Ectodermal cell (in vitro differentiated cells): ENCODE measurements around the gene SDR42E1.
"Not testable (repeated sequence)": the region's sequence is repeated elsewhere in the genome, so short reads cannot be mapped to it uniquely, and the experiment has no call there.

Experiments used
- H3K27ac ChIP-seq: 2 replicates; pipeline ENCODE4 v1.7.0; 2013; ENCODE audit warnings: mild to moderate bottlenecking, low read depth, low read length; ENCODE audit not compliant: insufficient read depth, poor library complexity, severe bottlenecking
- H3K27me3 ChIP-seq: 2 replicates; pipeline ENCODE4 v1.7.0; 2013; ENCODE audit warnings: mild to moderate bottlenecking, low read length; ENCODE audit not compliant: insufficient read depth, control insufficient read depth, poor library complexity, severe bottlenecking
- H3K36me3 ChIP-seq: one replicate; pipeline ENCODE4 v1.7.0; 2013; ENCODE audit warnings: low read length; ENCODE audit not compliant: control insufficient read depth, insufficient read depth
- H3K4me1 ChIP-seq: one replicate; pipeline ENCODE4 v1.7.0; 2013; ENCODE audit warnings: low read length; ENCODE audit not compliant: control insufficient read depth, insufficient read depth
- H3K4me3 ChIP-seq: 2 replicates; pipeline ENCODE4 v1.7.0; 2013; ENCODE audit warnings: low read depth, low read length, control low read depth; ENCODE audit not compliant: insufficient read depth
- H3K9me3 ChIP-seq: 2 replicates; pipeline ENCODE4 v1.7.0; 2013; ENCODE audit warnings: mild to moderate bottlenecking, low read length, moderate library complexity; ENCODE audit not compliant: control insufficient read depth
- WGBS, 2 experiments: methylation state at CpG; one replicate each; pipeline ENCODE4 v1.1.7; 2013; ENCODE audit warnings: missing lambda C conversion rate in 2 of 2; 5-methylcytosine and 5-hydroxymethylcytosine counted together

Gene SDR42E1

DNA sequence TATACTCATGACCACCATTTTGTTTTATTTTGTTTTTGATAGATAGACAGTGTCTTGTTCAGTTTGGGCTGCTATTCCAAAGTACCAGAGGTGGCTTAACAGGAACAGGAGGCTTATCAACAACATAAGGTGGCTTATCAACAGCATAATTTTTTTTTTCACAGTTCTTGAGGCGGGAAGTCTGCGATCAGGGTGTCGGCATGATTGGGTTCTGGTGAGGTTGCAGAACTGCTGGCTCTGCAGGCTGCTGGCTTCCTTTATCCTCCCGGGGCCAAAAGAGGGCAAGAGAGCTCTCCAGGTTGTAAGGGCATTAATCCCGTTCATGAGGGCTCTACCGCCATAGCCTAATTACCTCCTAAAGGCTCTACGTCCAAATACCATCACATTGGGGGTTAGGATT is 11.9 kb upstream of the SDR42E1 start:
- Histone ChIP-seq H3K4me1 (no peaks in the 10 kb centered on the region), H3K27me3 (no peaks in the 10 kb centered on the region), H3K27ac (no peak overlapping the region), H3K4me3 (no peak overlapping the region), H3K36me3 (no peaks in the 10 kb centered on the region), H3K9me3 (no peaks in the 10 kb centered on the region)
- 89 to 92% methylated on average over 5 to 7 of the region's 7 CpGs for WGBS, 2 experiments

DNA sequence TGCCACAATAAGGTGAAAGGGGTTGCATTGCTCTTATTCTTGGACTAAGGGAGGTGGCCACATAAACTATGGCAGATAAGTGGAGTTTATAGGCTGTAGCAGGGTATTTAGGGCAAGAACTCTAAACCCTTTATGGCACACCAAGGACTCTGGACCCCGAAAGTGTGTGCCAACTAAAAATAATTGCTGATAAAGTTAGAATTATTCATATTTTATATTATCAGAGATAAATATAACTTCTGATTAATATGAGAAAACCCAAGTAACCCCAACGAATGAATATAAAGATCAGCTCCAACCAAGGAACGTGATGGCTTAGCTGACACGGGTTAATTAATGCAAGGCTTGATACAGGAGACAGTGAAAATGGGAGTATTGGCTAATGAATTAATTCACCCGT is 8.8 kb upstream of the SDR42E1 start:
- Histone ChIP-seq H3K9me3 (no peaks in the 10 kb centered on the region), H3K36me3 (no peaks in the 10 kb centered on the region), H3K27me3 (no peaks in the 10 kb centered on the region), H3K4me3 (no peak overlapping the region), H3K4me1 (no peaks in the 10 kb centered on the region), H3K27ac (no peak overlapping the region)
- WGBS, 2 experiments, result 95% methylated on average over 4 of the region's 5 CpGs

DNA sequence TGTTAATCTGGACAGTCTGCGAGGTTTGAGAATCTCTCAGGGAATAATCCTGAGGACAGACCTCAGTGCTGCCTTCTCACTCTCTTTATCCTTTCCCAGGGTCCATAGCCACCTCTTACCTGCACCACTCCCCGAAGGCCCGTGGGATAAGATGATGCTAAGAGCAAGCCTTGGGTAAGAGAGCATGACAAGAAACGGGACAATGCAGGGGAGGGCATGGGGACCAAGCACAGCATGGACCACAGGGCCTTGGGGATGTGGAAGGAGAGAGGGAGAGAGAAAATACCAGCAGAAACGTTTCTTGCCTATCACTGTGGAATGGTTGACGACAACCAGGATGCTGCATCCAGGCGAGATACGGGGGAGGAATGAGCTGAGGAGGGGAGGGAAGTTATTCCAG is 8.3 kb upstream of the SDR42E1 start:
- H3K4me1 ChIP-seq, result no peaks in the 10 kb centered on the region
- WGBS, 2 experiments, result 77 to 78% methylated on average over 7 to 8 of the region's 8 CpGs
- H3K4me3 ChIP-seq, result no peak overlapping the region
- no peaks in the 10 kb centered on the region for H3K36me3 ChIP-seq
- no peaks in the 10 kb centered on the region for H3K27me3 ChIP-seq
- no peak overlapping the region for H3K27ac ChIP-seq
- H3K9me3 ChIP-seq, result no peaks in the 10 kb centered on the region

DNA sequence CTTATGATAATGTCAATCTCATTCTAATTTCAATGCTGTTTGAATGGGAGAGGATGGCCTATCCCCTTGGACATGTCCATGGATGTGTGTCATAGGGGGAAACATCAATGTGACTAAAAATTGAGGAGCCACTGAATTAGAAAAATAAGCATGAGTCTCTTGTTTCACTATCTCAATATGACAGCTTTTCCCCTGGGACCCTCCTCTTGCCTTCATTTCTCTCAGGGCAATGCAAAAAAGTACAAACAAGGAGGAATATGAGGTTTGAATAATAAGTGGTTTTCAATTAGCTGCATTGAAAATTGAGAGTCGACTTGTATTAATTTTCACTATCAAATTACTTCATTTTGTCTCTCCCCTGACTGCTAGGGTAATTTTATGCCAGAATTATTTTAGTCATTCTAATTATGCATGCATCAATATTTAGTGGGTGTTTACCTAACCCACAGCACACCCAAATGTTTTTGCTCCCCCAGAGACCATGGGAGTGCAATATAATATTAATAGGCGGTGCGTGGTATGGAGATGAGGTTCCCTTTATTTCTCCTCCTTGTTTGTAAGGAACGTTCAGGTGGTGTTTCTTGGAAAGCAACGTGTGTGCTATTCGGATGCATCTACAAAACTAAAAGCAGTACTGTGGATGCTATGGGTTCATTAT is 6.8 kb upstream of the SDR42E1 start:
- Histone ChIP-seq H3K4me3 (no peak overlapping the region), H3K4me1 (no peaks in the 10 kb centered on the region), H3K9me3 (no peaks in the 10 kb centered on the region), H3K27me3 (no peaks in the 10 kb centered on the region), H3K36me3 (no peaks in the 10 kb centered on the region), H3K27ac (no peak overlapping the region)
- WGBS, 2 experiments, result 94 to 99% methylated on average over 5 of the region's 6 CpGs

DNA sequence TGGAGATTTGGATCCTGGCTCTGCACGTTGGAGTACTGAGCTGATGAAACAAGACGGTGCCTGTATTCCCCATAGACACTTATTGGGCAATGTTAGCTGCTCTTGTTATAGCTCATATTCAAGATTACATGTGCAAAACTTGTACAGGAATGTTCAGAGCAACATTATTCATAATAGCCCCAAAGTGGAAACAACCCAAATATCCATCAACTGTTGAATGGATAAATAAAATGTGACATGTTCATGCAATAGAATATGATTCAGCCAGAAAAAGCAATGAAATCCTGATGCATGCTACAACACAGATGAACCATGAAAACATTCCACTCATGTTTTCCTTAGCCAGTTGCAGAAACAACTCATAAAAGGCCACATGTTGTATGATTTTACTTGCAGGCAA is 5.7 kb upstream of the SDR42E1 start:
- no peaks in the 10 kb centered on the region for H3K9me3 ChIP-seq
- no peak overlapping the region for H3K27ac ChIP-seq
- no peaks in the 10 kb centered on the region for H3K36me3 ChIP-seq
- H3K27me3 ChIP-seq, result no peaks in the 10 kb centered on the region
- no peaks in the 10 kb centered on the region for H3K4me1 ChIP-seq
- H3K4me3 ChIP-seq, result no peak overlapping the region
- WGBS, 2 experiments, result 90% methylated on average over 2 of the region's 2 CpGs

DNA sequence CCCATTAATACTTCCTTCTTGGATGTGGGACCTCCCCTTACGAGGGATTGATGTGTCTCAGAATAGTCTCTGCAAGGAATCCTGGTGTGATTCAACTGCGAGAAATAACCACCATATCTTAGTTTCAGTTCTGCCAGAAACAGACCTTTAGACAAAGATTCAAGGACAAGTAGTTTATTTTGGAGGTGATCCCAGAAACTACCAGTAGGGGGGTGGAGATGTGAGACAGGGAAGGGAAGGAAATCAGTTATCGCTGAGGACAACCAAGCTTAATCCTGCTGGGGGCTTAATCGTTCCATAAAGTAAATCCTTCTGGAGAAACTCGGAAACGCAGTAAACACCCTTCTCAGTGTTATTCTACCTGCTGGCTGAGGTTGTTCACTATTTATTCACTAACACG is 5.0 kb upstream of the SDR42E1 start:
- no peaks in the 10 kb centered on the region for H3K9me3 ChIP-seq
- WGBS, 2 experiments, result 89% methylated on average over 6 to 7 of the region's 7 CpGs
- H3K36me3 ChIP-seq, result no peaks in the 10 kb centered on the region
- H3K27ac ChIP-seq, result no peak overlapping the region
- no peaks in the 10 kb centered on the region for H3K4me1 ChIP-seq
- no peak overlapping the region for H3K4me3 ChIP-seq
- H3K27me3 ChIP-seq, result no peaks in the 10 kb centered on the region

DNA sequence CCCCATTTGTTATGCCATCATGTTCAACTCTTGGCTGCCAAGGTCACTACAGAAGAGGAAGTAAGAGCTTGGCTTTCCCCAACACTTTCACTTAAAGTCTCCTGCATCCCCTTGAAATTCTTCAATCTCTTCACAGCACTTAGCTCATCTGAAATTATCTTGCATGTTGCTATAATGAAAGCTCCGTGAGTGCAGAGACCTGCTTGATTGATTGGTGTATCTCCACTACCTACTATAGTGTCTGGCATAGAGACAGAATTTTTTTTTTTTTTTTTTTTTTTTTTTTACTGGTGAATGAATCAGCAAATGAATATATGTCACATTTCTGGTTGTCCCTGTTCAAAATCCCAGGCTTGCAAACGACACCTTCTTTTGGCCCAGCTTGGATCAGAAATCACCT is 1.9 kb upstream of the SDR42E1 start:
- WGBS, 2 experiments, result 94 to 95% methylated on average over 2 of the region's 2 CpGs
- no peak overlapping the region for H3K27ac ChIP-seq
- peaks cover 4% of the 10 kb centered on the region for H3K9me3 ChIP-seq

DNA sequence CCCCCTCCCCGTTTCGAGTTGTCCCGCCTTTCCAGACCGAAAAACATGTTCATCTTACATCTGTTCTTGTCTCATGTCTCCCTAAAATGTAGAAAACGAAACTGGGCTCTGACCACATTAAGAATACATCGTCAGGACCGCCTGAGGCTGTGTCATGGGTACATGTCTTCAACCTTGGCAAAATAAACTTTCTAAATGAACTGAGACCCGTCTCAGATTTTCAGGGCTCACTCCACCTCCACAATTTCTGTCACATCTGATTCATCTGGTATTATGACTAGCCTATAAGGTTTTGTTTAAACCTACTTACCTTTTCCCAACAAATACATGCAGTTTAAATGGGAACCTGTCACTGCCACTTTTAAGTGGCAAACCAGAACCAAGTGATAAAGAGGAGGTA is 621 bp downstream of the SDR42E1 start:
- no peak overlapping the region for H3K4me3 ChIP-seq

More for the DNA sequence above, 1.9 kb upstream of the SDR42E1 start:
- Histone ChIP-seq H3K36me3 (no peaks in the 10 kb centered on the region), H3K4me3 (no peak overlapping the region), H3K4me1 (no peaks in the 10 kb centered on the region), H3K27me3 (no peaks in the 10 kb centered on the region)

DNA sequence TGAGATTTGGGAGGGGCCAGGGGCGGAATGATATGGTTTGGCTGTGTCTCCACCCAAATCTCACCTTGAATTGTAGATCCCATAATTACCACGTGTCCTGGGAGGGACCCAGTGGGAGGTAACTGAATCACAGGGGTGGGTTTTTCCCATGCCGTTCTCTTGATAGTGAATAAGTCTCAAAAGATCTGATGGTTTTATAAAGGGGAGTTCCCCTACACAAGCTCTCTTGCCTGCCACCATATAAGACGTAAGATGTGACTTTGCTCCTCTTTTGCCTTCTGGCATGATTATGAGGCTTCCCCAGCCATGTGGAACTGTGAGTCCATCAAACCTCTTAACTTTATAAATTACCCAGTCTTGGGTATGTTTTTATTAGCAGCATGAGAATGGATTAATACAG is 1.5 kb downstream of the SDR42E1 start:
- H3K4me1 ChIP-seq, H3K27ac ChIP-seq, H3K4me3 ChIP-seq, H3K27me3 ChIP-seq, H3K36me3 ChIP-seq, H3K9me3 ChIP-seq: not testable (repeated sequence)
- WGBS, 2 experiments, result 87 to 90% methylated on average over 4 of the region's 4 CpGs

More for the DNA sequence above, 621 bp downstream of the SDR42E1 start:
- H3K36me3 ChIP-seq, result no peaks in the 10 kb centered on the region
- no peak overlapping the region for H3K27ac ChIP-seq
- H3K4me1 ChIP-seq, result no peaks in the 10 kb centered on the region
- 95 to 96% methylated on average over 8 of the region's 8 CpGs for WGBS, 2 experiments
- H3K27me3 ChIP-seq, result no peaks in the 10 kb centered on the region
- H3K9me3 ChIP-seq, result peaks cover 4% of the 10 kb centered on the region

DNA sequence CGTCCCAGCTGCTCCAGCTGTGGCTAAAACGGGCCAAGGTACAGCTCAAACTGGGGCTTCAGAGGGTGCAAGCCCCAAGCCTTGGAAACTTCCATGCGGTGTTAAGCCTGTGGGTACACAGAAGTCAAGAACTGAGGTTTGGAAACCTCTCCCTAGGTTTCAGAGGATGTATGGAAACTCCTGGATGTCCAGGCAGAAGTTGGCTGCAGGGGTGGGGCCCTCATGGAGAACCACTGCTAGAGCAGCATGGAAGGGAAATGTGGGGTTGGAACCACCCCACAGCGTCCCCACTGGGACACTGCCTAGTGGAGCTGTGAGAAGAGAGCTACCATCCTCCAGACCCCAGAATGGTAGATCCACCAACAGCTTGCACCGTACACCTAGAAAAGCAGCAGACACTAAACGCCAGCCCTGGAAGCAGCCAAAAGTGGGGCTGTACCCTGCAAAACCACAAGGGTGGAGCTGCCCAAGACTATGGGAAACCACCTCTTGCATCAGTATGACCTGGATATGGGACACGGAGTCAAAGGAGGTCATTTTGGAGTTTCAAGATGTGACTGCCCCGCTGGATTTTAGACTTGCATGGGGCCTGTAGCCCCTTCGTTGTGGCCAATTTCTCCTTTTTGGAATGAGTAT is 2.2 kb downstream of the SDR42E1 start:
- Histone ChIP-seq H3K4me1 (no peaks in the 10 kb centered on the region), H3K9me3 (peaks cover 4% of the 10 kb centered on the region), H3K4me3 (no peak overlapping the region), H3K27ac (no peak overlapping the region), H3K27me3 (no peaks in the 10 kb centered on the region), H3K36me3 (no peaks in the 10 kb centered on the region)
- WGBS, 2 experiments, result 89 to 93% methylated on average over 9 of the region's 9 CpGs
